ENCODE results near the gene AGAP3.
A peak's percentile ranks its signal among the peaks of the same experiment; 100 is the strongest.

AGAP3 gene

DNA sequence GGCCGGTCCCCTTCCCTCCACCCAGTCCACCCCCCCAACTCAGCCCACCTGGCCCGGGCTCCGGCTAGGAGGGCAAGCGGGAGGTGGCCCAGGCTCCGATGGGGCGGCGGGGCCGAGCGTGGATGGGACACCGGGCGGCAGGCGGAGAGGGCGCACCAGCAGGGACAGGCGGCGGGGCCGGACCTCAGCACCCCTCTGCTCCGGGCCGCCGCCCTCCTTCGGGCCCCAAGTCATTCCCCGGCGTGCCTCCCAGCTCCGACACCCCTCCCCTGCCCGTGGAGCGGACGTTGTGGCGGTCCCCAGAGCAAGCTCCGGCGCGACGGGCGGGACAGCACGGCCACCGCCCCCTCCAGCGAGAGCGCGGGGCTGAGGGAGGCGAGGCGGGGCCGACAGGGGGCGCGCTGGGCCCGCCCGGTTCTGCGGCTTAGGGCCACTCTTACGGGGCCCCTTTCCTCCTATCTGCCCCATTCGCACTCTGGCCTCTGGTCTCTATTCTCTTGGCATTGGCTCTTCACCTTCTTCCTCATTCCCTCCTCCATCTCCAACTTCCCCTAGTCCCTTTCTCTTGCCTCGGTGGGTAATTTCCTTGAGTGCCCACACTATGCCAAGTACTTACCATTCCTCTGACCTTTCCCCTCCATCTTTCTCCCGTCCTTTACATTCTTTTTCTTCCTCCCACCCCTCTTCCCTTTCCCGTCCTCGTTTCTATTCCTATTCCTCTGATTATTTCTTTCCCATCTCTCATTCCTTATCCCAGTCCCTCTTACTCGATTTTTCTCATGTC is 81.9 kb downstream of the AGAP3 start:
- peak; percentile 83 for ATAC-seq (replicated peaks)

DNA sequence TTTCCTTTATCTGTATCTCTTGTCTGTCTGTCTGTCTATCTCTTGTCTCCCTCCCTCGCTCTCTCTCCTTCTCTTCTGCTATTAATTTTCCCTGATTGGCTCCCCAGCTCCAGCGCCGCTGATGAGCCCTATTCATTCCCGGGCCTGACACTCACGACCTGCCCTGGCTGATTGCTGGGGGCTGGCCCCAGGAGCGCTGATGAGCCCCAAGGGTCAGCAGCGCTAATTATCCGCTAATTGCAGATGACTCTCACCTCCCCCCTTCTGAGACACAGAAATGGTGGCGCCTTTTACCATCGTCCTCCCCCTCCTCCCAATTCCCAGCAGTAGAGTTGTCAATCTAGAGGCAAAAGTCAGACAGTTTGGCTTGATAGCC is 82.5 kb downstream of the AGAP3 start:
- ATAC-seq (replicated peaks) (no peak), DNase-seq (no peak)
- Mint-ChIP-seq H3K27me3 (peaks cover 43 to 54% of the 10 kb centered on the region in 2 donors), H3K4me1 (ENCODE audit: low read depth in 2 of 2) (peaks cover 11 to 14% of the 10 kb centered on the region in 2 donors), H3K27ac (no peak overlapping the region), H3K9me3 (no peaks in the 10 kb centered on the region), H3K36me3 (ENCODE audit: insufficient read depth) (no peaks in the 10 kb centered on the region), H3K4me3 (peak overlapping the region; percentile 71 to 74)

More for the DNA sequence above, 81.9 kb downstream of the AGAP3 start:
- no peak overlapping the region for H3K27ac Mint-ChIP-seq
- peaks cover 8 to 12% of the 10 kb centered on the region in 2 donors for H3K4me1 Mint-ChIP-seq (ENCODE audit: low read depth in 2 of 2)
- H3K9me3 Mint-ChIP-seq: no peaks in the 10 kb centered on the region
- peaks cover 43 to 49% of the 10 kb centered on the region in 2 donors for H3K27me3 Mint-ChIP-seq
- H3K36me3 Mint-ChIP-seq (ENCODE audit: insufficient read depth): no peaks in the 10 kb centered on the region
- peak; percentile 52 to 67 (median 57) for DNase-seq
- H3K4me3 Mint-ChIP-seq: peak overlapping the region; percentile 71 to 74

DNA sequence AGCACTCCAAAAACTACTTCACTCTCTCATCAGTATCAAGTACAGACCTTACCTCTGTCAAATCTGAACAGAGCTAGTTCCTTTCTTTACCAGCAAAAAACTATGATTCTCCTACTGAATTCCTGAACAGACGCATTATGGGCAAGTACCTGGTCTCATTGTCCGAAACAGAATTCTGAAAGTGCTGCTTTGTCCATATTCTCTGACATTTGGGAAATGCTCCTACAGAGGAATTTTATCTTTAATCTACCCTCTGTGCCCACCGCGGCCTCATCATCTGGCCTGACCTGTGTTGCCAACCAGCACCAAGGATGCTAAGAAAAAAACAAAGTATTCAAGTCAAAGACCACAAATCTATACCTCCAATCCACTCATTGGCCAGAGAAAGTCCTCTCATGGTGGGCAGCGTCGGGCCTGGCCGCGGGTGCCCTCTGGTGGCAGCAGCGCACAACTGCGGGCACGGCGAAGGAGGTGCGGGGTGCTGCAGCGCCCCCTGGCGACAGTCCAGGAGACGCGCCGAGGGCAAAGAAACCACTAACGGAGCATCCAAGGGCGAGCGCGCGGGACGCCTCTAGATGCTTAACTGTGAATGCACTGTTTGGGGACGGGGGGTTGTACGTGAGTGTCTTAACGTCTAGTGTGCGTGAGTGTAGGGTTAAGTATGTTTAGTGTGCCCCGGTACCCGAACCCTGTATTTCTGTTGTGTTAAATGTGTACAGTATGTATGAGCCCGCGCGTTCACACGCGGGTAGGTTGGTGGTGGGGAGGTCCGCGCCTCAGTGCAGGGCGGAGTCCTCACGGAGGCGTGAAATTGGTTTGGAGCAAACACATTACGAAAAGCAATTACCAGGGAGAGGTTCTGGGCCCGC is 86.2 kb downstream of the AGAP3 start:
- Mint-ChIP-seq H3K27ac (no peak overlapping the region), H3K36me3 (ENCODE audit: insufficient read depth) (no peaks in the 10 kb centered on the region), H3K4me3 (no peak overlapping the region), H3K9me3 (no peaks in the 10 kb centered on the region), H3K27me3 (peaks cover 51 to 84% of the 10 kb centered on the region in 2 donors), H3K4me1 (ENCODE audit: low read depth in 2 of 2) (peaks cover 11 to 16% of the 10 kb centered on the region in 2 donors)
- DNase-seq (peak; percentile 76 to 82 (median 77)), ATAC-seq (replicated peaks) (peak; percentile 77)

DNA sequence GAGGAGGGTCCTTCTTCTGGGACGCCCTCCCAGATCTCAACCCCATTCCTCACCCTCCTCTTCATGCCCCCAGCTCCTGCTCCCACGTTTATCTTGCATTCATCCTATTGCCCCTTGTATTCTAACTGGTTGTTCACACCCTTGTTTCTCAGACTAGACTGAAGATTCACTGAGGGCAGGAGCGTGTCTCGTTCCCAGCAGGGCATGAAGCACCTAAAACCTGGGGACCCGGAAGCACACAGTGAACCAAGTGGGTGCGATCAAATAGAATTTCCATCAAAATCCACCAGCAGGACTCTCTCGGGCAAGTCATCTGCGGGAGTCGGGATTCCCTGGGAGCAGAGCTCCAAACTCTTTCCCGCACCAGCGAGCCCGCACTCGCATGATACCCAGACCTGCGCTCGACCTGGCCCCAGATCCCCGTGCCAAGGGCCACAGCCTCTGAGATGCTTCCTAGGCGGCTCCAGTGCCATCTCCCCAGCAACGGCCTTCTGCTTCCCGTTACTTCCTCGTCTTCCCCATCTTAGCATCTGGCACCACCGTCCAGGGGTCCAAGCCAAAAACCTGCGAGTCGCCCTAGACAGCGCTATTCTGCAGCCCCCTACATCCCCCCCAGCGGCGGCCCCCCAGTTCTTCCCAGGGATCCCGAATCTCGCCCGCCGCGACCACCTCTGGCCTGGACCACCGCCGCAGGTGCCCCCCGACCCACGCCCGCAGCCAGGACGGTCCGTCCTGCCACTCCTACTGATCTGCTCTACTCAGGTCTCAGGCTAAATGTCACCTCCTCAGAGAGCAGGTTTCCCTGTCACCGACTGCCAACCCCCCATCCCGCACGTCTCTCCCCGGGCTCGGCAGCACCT is 87.3 kb downstream of the AGAP3 start:
- DNase-seq (no peak), ATAC-seq (replicated peaks) (no peak)
- H3K27ac Mint-ChIP-seq: no peak overlapping the region
- peaks cover 7 to 13% of the 10 kb centered on the region in 2 donors for H3K4me1 Mint-ChIP-seq (ENCODE audit: low read depth in 2 of 2)
- no peak overlapping the region for H3K4me3 Mint-ChIP-seq
- H3K36me3 Mint-ChIP-seq (ENCODE audit: insufficient read depth): no peaks in the 10 kb centered on the region
- H3K27me3 Mint-ChIP-seq: peaks cover 46 to 87% of the 10 kb centered on the region in 2 donors
- no peaks in the 10 kb centered on the region for H3K9me3 Mint-ChIP-seq

DNA sequence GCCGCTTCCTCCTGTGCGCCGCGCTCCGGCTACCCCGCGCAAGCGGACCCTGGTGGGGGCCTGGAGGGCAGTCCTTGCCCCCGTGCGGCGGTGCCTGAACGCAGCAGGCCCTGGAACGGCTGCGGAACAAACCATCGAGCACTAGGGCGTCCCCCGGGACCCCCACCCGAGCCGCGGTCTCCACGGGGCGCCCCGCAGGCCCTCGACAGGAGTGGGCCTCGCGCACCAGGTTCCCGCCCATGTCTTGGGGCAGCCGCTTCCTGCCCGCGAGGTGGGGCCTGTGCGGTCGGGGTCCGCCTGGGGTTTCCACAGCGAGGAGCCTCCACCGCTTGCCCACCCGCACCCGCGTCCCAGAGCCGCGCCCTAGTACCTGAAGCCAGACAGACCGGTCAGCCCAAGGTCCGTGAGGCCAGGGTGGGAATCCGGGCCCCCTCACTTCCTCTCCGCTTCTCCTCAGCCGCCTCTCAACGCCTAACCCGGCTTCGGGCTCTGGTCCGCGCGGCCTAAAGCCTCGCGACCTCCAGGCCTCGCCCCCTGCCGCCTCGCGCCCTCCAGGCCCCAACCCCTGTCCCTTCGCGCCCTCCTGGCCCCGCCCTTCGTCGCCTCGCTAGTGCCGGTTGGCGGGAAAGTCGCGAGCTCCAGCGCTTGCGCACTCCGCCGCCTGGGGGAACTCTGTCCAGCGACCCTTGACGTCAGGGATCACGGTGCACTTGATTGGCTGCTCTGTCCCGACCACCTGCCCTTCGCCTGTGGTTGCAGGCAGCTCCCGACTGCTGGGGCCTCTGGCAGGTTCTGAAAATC is 88.2 kb downstream of the AGAP3 start:
- Mint-ChIP-seq H3K9me3 (no peaks in the 10 kb centered on the region), H3K4me3 (no peak overlapping the region), H3K36me3 (ENCODE audit: insufficient read depth) (no peaks in the 10 kb centered on the region), H3K27ac (no peak overlapping the region), H3K4me1 (ENCODE audit: low read depth in 2 of 2) (peaks cover 4 to 13% of the 10 kb centered on the region in 2 donors), H3K27me3 (peaks cover 43 to 87% of the 10 kb centered on the region in 2 donors)
- DNase-seq: peak in 1 of 3 experiments; percentile 33
- peak; percentile 33 for ATAC-seq (replicated peaks)

DNA sequence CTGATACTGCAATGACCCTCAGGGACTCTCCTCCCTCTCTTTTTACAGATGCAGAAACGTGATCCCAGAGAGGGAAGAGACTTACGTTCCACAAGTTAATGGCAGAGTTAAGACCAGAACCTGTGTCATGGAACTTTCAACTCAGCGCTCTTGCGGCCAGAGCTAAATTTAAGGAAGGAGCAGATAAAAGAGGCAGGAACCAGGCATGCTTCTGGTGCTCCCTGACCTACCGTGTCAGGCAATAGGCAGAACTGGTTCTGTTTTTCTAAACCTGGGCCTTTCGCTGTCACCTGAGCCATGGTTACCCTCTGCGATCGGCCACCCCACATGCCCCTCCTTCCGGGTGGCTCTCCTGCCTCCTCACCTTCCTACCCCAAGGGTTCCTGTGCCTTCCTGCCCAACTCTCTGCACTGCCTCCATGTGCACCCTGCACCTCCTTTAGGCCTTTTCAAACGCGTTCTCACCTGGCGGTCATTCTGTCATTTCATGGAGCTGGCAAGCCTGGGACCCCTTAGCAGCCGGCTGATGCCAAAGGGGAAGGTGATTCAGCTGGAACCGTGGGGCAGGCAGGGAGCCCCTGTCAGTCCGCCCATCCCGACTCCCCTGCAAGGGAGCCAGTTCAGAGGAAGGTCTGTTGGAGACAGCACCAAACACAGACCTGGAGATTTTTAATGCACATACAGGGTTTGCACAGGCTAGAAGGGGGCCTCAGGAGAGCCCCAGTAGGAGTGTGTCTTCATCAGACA is 88.9 kb downstream of the AGAP3 start:
- peaks cover 4 to 13% of the 10 kb centered on the region in 2 donors for H3K4me1 Mint-ChIP-seq (ENCODE audit: low read depth in 2 of 2)
- H3K4me3 Mint-ChIP-seq: no peak overlapping the region
- DNase-seq (no peak), ATAC-seq (replicated peaks) (no peak)
- peaks cover 35 to 84% of the 10 kb centered on the region in 2 donors for H3K27me3 Mint-ChIP-seq
- no peaks in the 10 kb centered on the region for H3K36me3 Mint-ChIP-seq (ENCODE audit: insufficient read depth)
- no peaks in the 10 kb centered on the region for H3K9me3 Mint-ChIP-seq
- H3K27ac Mint-ChIP-seq: no peak overlapping the region

DNA sequence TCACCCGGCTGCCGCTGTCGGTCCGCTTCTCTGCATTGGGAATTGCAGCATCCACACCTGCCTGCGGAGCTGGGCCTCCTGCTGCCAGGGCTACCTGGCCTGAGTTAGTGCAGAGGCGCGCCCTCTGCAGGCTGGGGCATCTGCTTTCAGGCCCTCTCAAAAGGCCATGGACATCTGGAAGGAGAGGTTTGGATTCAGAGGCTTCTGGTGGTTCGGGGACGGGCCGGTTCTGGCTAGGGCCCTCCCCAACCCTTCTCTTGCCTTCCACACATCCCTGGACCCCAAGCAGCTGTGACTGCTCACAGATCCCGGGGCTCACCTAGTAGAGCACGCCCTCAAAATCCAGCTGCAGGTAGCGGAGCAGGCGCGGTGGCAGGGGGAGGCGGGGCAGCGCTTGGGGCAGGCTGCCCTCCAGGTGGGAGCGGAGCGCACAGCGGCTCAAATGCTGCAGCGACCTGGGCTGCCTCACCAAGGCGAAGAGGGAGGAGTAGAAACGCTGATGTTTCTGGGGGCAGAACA is 89.6 kb downstream of the AGAP3 start:
- Mint-ChIP-seq H3K4me1 (ENCODE audit: low read depth in 2 of 2) (peaks cover 4 to 13% of the 10 kb centered on the region in 2 donors), H3K4me3 (no peak overlapping the region), H3K36me3 (ENCODE audit: insufficient read depth) (no peaks in the 10 kb centered on the region), H3K27ac (no peak overlapping the region), H3K27me3 (peaks cover 38 to 79% of the 10 kb centered on the region in 2 donors), H3K9me3 (no peaks in the 10 kb centered on the region)
- DNase-seq: no peak
- no peak for ATAC-seq (replicated peaks)

DNA sequence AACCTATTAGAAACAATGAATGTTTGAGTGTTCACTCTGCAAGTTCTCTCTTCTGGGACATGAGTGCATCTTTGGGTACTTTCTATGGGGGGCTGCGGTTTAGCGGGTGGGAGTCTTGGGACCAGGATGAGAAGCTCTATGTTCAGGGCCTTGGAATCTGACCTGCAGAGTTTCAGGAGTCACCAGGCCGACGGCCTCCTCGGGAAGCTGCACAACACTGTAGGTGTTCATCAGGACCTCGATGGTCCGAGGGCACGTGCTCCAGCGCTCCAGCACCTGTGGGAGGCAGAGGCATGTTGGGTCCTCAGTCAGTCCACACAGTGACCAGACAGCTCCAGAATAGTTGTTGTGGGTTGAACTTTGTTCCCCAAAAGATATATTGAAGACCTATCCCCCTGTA is 90.1 kb downstream of the AGAP3 start:
- Mint-ChIP-seq H3K36me3 (ENCODE audit: insufficient read depth) (no peaks in the 10 kb centered on the region), H3K27me3 (peaks cover 33 to 73% of the 10 kb centered on the region in 2 donors), H3K4me3 (no peak overlapping the region), H3K27ac (no peak overlapping the region), H3K4me1 (ENCODE audit: low read depth in 2 of 2) (peaks cover 4 to 13% of the 10 kb centered on the region in 2 donors), H3K9me3 (no peaks in the 10 kb centered on the region)
- ATAC-seq (replicated peaks) (no peak), DNase-seq (no peak)

DNA sequence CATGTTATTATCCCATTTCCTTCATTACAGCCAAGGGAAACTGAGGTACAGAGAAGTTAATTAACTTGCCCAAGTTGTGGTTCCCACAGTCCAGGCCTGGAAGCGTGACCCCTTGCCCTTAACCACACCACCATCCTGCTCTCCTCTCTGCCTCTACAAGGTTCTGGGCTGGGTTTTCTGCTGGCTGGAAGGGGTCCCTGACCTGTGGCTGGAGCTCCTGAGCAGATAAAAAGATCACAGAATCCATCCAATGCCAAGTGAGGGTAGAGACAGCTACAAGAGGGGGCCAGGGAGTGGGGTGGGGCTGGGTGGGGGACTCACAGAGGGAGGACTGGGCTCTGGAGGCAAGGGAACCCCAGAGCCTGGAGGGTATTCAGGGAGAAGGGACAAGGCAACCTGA is 91.0 kb downstream of the AGAP3 start:
- Mint-ChIP-seq H3K4me3 (no peak overlapping the region), H3K4me1 (ENCODE audit: low read depth in 2 of 2) (peaks cover 4 to 13% of the 10 kb centered on the region in 2 donors), H3K27ac (no peak overlapping the region), H3K36me3 (ENCODE audit: insufficient read depth) (no peaks in the 10 kb centered on the region), H3K9me3 (no peaks in the 10 kb centered on the region), H3K27me3 (peaks cover 30 to 67% of the 10 kb centered on the region in 2 donors)
- DNase-seq: no peak
- no peak for ATAC-seq (replicated peaks)

DNA sequence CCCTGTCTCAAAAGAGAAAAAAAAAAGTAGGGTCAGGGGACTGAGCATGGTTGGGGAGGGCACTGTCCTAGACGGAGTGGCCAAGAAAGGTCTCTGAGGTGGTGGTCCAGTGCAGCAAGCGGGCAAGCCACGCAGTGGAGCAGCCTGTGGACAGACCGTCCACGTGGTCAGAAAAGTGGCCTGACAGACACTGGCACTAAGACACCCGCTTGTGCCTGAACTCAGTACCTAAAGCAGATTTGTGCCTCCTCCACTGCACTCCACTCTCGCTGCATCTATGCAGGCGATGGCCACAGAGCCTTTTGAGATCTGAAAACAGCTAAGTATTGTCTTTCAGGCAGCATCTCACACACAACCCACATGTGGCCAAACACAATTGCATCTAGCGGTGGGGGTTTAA is 92.0 kb downstream of the AGAP3 start:
- H3K27ac Mint-ChIP-seq: no peak overlapping the region
- DNase-seq (no peak), ATAC-seq (replicated peaks) (no peak)
- no peaks in the 10 kb centered on the region for H3K9me3 Mint-ChIP-seq
- H3K27me3 Mint-ChIP-seq: peaks cover 24 to 58% of the 10 kb centered on the region in 2 donors
- H3K4me3 Mint-ChIP-seq: no peak overlapping the region
- H3K4me1 Mint-ChIP-seq (ENCODE audit: low read depth in 2 of 2): peaks cover 2 to 6% of the 10 kb centered on the region in 2 donors
- peaks cover 4% of the 10 kb centered on the region for H3K36me3 Mint-ChIP-seq (ENCODE audit: insufficient read depth)

DNA sequence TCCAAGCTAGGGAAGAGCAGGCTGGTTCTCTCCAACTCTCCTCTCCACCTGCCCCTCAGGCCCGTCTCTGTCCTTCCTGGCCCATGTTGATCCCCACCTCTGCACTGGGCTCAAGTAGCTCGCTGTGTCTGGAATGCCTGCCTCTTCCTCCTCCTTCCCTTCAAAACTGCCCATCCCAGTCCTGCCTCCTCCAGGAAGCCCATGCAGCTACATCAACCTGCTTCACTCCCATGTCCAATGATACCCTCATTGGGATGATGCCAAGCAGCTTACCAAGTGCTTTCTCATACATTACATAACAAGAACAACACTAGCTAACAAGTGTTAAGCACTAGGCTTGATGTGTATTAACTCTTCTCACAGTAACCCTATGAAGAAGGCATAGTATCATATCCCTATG is 92.6 kb downstream of the AGAP3 start:
- H3K27ac Mint-ChIP-seq: no peak overlapping the region

More for the DNA sequence above, 92.6 kb downstream of the AGAP3 start:
- H3K9me3 Mint-ChIP-seq: no peaks in the 10 kb centered on the region
- DNase-seq (no peak), ATAC-seq (replicated peaks) (no peak)
- peaks cover 24 to 52% of the 10 kb centered on the region in 2 donors for H3K27me3 Mint-ChIP-seq
- H3K4me1 Mint-ChIP-seq (ENCODE audit: low read depth in 2 of 2): peaks cover 0 to 4% of the 10 kb centered on the region in 2 donors
- no peak overlapping the region for H3K4me3 Mint-ChIP-seq
- H3K36me3 Mint-ChIP-seq (ENCODE audit: insufficient read depth): peaks cover 4% of the 10 kb centered on the region

Measured in effector memory CD8-positive, alpha-beta T cell (primary cell).